Anterior cingulate cortex (tissue), 58 donors: Measurements from ENCODE around the gene LAPTM4A.
A peak's percentile ranks its signal among the peaks of the same experiment; 100 is the strongest.

ENCODE experiments used
- DNase-seq, 58 donors: peaks; one replicate each; lab custom pipeline; 2025; lab: John Stamatoyannopoulos, UW

Gene LAPTM4A

GRCh38 chr2:20025065-20025786 is 26.2 kb downstream of the LAPTM4A start:
- no peak for DNase-seq

DNA sequence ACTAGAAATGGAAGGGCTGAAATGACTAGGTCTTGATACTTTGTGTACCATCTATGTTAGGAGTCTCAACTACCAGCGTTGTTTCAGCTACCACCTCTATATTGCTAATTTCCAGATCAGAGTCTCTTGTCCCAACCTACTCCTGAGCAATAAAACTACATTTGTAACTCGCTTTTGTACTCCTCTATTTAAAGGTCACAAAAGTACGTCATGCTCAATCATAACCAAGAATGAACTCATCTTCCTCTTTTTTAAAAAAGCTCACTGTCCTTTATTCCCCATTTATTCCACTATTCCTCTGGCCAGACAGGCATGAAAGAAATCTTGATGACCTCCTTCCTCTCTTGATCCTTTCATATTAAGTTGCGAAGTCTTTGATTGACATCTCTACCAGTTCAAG is 27.7 kb downstream of the LAPTM4A start:
- no peak for DNase-seq

GRCh38 chr2:20021405-20022009 is 29.9 kb downstream of the LAPTM4A start:
- DNase-seq, result no peak

- no peak for DNase-seq
These were observed 31.7 kb downstream of the LAPTM4A start for GRCh38 chr2:20019747-20020146.

- DNase-seq, result no peak
These were observed 32.8 kb downstream of the LAPTM4A start for GRCh38 chr2:20018601-20019152.

DNA sequence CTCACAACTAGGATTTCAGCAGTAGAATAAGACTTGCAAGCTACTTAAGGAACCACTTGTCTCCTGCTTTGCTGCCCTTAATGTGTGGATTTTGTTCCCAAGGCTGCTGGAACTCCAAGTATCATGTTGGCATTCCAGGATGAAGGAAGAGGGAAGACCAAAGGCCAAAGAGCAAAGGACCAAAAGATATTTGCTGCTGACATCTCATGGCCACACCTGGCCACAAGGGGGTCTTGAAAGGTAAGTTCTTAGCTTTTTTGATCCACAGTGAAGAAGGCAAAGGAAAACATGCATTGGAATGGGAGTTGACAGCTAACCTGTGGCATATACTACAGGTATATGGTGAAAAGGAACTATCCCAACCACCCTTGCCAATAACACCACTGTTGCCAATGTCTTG is 35.1 kb downstream of the LAPTM4A start:
- DNase-seq, result no peak

DNA sequence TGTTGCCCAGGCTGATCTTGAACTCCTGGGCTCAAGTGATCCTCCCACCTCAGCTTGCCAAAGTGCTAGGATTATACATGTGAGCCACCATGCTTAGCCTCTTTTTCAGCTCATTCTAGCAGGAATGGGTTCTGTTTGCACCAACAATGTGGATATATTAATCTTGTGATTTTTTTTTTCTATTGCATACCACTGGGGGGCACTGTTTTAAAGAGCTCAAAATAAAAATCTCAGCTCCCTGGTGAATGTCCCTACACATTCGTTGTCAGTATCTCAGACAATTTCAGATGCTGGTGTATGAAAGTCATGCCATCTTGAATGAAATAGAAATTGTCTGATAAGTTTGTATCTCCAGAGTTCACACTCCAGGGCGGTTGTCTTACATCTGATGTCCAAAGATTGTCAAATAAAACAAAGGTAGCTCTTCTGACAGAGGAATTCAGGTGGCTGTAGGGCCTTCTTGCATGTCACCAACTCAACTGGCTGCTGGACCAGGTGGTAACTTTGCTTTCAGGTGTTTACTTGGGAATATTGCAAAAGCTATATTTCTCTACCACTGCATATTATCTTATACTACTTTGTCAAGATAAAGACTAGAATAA is 35.8 kb downstream of the LAPTM4A start:
- peak in 2 of 58 donors; percentile 35 to 56 for DNase-seq

DNA sequence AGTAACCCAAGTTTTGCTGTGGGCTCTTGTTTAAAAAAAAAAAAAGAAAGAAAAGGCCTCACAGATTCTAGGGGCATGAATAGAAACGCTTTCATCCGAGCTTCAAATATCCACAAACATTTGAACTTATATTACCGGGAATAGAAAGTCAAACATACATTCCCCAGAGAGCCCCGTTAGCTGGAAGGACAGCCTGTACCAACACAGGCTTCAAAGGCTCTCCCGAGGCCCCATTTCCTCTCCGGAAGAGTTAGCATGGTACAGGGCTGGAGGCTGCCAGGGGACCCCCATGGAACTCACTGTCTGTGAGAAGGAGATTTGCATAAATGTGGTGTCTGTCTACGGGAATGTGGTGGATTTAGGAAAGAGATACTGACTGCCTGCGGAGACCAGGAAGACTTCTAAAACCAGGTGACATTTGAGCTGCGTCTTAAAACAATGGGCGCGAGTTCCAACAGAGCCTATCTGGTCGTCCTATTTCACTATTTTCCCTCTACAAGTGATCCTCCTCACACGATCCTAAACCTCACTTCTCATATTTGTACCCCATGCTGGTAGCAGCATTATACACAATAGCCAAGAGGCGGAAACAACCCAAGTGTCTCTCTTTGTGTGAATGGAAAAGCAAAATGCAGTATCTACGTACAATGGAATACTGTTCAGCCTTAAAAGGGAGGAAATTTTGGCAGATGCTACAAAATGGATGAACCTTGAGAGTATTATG is 38.1 kb downstream of the LAPTM4A start:
- no peak for DNase-seq

DNA sequence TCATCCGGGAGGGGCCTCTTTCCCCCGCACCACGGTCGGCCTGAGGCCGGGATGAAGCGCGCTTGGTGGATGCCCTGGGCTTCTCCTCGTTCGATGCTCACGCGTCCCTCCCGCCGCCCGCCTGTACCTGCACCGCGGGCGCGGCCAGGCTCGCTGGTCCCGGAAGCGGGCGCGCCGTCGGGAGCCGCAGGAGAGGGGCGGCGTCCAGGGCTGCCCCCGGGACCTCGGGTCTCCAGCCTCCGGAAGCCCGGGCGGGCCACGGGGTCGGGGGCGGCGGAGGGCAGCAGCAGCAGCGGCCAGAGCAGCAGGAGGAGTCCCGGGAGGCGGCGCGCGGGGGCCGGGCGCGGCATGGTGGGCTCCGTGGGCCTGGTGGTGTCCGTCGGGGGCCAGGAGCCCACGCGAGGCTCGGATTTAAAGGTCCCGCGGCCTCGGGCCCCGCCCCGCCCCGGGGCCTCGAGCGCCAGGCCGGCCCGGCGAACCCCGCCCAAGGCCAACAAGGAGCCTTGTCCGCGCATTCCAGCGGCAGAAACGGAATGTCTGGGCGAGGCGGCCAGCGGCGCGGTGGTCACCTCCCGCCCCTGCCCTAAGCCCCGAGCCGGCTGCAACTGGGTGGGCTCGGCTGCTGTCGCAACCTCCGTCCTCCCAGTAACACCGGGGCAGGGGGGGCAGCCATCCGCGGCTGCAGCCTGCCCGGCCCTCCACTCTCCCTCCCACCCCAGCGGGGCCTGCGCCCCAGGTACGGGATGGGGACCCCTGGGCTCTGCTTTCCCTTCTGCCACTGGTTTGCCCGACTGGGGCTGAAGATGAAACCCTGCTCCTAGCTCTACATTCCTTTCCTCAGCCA is 38.9 kb downstream of the LAPTM4A start, which contains the start of gene MATN3:
Gene MATN3, minus strand, starts transcription at position 387 of the 844 bp plus-strand sequence. Its CDS starts 37 bp downstream, at position 350.
- no peak for DNase-seq

DNA sequence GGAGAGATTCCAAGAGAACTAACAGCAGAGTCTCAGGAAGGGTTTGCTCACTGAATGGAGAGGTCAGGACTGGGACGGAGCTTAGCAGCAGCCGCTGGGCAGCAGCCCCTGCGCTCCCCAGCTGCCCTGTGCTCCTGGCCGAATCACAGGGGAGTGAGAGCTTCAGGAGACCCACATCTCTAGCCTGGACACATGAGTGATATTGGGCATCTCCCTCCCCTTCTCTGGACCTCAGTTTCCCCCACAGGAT is 39.5 kb downstream of the LAPTM4A start:
- DNase-seq, result no peak

DNA sequence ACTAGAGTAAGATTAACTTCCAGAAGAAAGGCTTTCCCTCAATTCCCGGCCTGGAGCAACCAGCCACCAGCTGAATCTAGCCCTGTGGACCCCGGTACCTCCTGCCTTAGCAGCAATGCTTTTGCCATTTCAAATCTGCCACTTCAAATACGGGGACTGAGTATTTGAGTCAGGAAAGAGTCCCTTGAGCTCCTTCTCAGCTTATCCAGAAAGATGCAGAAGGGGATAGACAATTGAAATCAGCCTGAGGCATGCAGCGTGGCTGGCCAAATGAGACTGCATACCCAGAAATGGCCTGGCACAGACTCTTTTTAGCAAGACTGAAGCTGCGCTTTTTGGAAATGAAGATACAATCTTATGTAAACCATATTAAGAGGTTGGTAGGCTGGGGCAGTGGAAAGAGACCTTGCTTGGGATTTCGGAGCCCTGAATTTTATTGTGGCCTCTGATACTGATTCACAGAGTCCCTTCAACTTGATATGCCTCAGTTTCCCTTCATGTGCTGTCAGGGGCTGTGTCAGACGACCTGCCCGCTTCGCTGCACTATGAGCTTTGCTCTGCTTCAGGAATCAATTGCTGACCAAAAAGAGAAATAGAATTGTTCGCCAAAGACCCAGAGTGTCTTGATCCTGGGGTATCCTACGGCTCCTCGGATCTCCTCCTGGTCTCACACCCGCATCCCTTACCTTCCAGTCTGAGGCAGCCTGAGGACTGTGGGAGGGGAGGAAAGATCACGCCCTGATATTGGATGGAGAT is 40.0 kb downstream of the LAPTM4A start:
- DNase-seq, result no peak

- no peak for DNase-seq
These were observed 42.7 kb downstream of the LAPTM4A start for GRCh38 chr2:20008703-20009102.

DNA sequence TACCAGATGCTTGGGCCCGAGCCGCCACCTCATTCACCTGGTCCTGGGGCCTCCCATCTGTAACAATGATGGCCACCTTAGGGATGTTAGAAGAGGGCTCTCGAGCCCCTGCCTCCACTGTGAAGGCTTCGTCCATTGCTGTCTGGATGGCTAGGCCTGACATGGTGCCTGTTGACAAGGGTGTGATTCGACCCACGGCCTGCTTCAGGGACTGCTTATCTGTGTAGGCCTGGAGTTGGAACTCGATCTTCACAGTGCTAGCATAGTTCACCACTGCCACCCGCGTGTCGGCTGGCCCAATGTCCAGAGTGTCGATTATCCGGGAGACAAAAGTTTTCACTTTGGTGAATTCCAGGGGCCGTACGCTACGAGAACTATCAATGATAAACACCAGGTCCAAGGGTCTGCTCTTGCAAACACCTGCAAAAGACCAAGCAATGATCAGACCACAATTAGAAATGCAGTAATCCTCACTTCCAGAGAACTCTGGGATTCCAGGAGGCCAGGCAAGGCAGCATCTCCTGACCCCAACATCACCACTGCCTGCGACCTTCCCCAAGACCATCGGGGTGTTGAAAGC is 45.4 kb downstream of the LAPTM4A start:
- no peak for DNase-seq

- DNase-seq, result no peak
These were observed 46.3 kb downstream of the LAPTM4A start for GRCh38 chr2:20005067-20005627.

GRCh38 chr2:20001361-20001863 is 50.0 kb downstream of the LAPTM4A start:
- DNase-seq, result no peak

DNA sequence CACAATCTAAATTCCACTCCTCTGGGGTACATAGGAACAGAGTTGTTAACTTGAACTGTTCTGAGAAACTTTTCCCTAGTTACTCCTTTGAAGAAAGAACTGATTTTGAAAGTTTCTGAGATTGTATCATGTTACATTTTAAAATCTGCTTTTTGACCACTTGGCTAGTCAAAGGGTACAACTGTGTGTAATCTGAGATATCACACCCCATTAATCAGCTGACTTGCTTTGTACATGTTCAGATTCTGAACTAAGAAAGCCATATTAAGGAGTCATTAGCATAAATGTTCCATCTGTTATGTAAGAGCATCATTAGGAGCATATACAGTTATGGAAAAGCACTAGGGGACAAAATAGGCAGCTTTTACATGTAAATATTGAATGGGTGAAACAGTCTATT is 57.7 kb downstream of the LAPTM4A start:
- DNase-seq, result no peak

- no peak for DNase-seq
These were observed 59.5 kb downstream of the LAPTM4A start for GRCh38 chr2:19991895-19992294.

- no peak for DNase-seq
These were observed 61.1 kb downstream of the LAPTM4A start for GRCh38 chr2:19990416-19990728.
